ENCODE results near the gene ST8SIA2. TPM values are rescaled to one million over a fixed set of nuclear protein-coding genes. Genes with fewer than 3 reads are reported as not detected.

Gene ST8SIA2
- total RNA-seq, 4 donors from 2014 or later: 0.27 to 0.79 TPM; not detected in 2

DNA sequence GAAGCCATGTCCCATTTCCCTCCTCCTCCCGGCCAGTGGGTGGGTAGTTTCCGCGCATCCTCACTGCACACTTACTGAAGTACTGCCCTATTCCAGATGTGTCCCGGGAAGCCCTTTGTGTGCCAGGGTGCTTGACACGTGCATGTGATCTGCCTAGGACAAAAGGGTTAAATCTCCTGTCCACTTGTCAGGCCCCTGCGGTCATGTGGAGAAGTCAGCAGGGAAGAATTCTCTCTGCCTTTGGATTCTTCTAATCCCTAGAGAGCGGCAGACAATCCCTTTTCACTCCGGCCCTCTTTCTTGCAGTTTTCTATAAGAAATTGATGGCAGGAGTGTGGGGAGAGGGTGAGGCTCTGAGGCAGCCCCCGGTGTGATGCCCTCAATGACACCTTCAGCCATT is 19.8 kb downstream of the ST8SIA2 start:
- in situ Hi-C loops (cut with MboI; ENCODE audit: low pct_ligation_motif_present in 1 of 4, low pct_unique_long_range_greater_than_20kb in 1 of 4, low sequenced_read_pairs in 3 of 4) (no loop called here), intact Hi-C loops (cut with DNase I; ENCODE audit: low total_unique reads) (loop anchor here (5.0 kb wide), 1 partner anchor 606 kb away; no protein-coding TSS in a partner anchor)
- no peak for TF ChIP-seq EP300 (IDR thresholded peaks at IDR 0.05; ENCODE audit: low read depth)
- TF ChIP-seq POLR2AphosphoS5 (IDR thresholded peaks at IDR 0.05): no peak
- TF ChIP-seq POLR2A (IDR thresholded peaks at IDR 0.05): no peak
- TF ChIP-seq, protein P1, sequence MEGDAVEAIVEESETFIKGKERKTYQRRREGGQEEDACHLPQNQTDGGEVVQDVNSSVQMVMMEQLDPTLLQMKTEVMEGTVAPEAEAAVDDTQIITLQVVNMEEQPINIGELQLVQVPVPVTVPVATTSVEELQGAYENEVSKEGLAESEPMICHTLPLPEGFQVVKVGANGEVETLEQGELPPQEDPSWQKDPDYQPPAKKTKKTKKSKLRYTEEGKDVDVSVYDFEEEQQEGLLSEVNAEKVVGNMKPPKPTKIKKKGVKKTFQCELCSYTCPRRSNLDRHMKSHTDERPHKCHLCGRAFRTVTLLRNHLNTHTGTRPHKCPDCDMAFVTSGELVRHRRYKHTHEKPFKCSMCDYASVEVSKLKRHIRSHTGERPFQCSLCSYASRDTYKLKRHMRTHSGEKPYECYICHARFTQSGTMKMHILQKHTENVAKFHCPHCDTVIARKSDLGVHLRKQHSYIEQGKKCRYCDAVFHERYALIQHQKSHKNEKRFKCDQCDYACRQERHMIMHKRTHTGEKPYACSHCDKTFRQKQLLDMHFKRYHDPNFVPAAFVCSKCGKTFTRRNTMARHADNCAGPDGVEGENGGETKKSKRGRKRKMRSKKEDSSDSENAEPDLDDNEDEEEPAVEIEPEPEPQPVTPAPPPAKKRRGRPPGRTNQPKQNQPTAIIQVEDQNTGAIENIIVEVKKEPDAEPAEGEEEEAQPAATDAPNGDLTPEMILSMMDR (IDR thresholded peaks at IDR 0.05): no peak
- H3K9me3 ChIP-seq: no peaks in the 10 kb centered on the region
- H3K4me3 ChIP-seq: no peak overlapping the region
- no peaks in the 10 kb centered on the region for H3K36me3 ChIP-seq
- H3K4me1 ChIP-seq: no peaks in the 10 kb centered on the region
- H3K27ac ChIP-seq: no peak overlapping the region
- 20 to 62% methylated on average over 1 to 9 of the region's 9 CpGs for WGBS, 2 donors (ENCODE audit: low coverage in 1 of 2)
- no peaks in the 10 kb centered on the region for H3K27me3 ChIP-seq
- DNase-seq: no peak

- DNase-seq: no peak
- Histone ChIP-seq H3K27me3 (no peaks in the 10 kb centered on the region), H3K4me3 (no peak overlapping the region), H3K36me3 (no peaks in the 10 kb centered on the region), H3K4me1 (no peaks in the 10 kb centered on the region), H3K9me3 (no peaks in the 10 kb centered on the region), H3K27ac (no peak overlapping the region)
- in situ Hi-C loops (cut with MboI; ENCODE audit: low pct_ligation_motif_present in 1 of 4, low pct_unique_long_range_greater_than_20kb in 1 of 4, low sequenced_read_pairs in 3 of 4): no loop called here
- intact Hi-C loops (cut with DNase I; ENCODE audit: low total_unique reads): no loop called here
- 61 to 74% methylated on average over 8 to 9 of the region's 9 CpGs for WGBS, 2 donors (ENCODE audit: low coverage in 1 of 2)
- TF ChIP-seq POLR2A (IDR thresholded peaks at IDR 0.05) (no peak), EP300 (IDR thresholded peaks at IDR 0.05; ENCODE audit: low read depth) (no peak), POLR2AphosphoS5 (IDR thresholded peaks at IDR 0.05) (no peak)
- TF ChIP-seq, protein P1 (IDR thresholded peaks at IDR 0.05): no peak
Measured at GRCh38 chr15:92415639-92416297, 22.1 kb downstream of the ST8SIA2 start.

DNA sequence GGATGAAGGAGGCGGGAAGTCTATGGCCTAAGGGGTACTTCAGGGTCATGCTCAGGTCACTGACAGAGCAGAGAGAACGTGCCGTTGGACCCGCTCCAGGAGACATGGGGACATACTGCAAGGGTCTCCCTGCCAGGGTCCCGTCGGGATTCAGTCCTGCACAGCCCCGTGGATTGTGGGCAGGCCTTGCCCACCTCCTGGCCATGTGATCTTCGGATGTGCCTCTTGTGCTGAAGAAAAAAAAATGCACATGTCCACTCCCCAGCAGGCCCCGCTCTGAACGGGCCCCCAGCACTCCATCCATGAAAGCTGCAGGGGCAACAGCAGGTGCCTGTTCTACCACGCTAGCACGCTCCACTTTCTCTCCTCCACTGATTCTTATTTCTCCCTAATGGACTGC is 22.9 kb downstream of the ST8SIA2 start:
- no peaks in the 10 kb centered on the region for H3K27me3 ChIP-seq
- H3K36me3 ChIP-seq: no peaks in the 10 kb centered on the region
- no peaks in the 10 kb centered on the region for H3K9me3 ChIP-seq
- intact Hi-C loops (cut with DNase I; ENCODE audit: low total_unique reads) (no loop called here), in situ Hi-C loops (cut with MboI; ENCODE audit: low pct_ligation_motif_present in 1 of 4, low pct_unique_long_range_greater_than_20kb in 1 of 4, low sequenced_read_pairs in 3 of 4) (no loop called here)
- DNase-seq: no peak
- no peak overlapping the region for H3K27ac ChIP-seq
- H3K4me1 ChIP-seq: no peaks in the 10 kb centered on the region
- TF ChIP-seq, protein P1 (IDR thresholded peaks at IDR 0.05): no peak
- no peak for TF ChIP-seq POLR2A (IDR thresholded peaks at IDR 0.05)
- no peak overlapping the region for H3K4me3 ChIP-seq
- 76% methylated on average over 12 of the region's 12 CpGs; no CpG with 5 or more reads in 1 of the 2 donors for WGBS, 2 donors (ENCODE audit: low coverage in 1 of 2)

DNA sequence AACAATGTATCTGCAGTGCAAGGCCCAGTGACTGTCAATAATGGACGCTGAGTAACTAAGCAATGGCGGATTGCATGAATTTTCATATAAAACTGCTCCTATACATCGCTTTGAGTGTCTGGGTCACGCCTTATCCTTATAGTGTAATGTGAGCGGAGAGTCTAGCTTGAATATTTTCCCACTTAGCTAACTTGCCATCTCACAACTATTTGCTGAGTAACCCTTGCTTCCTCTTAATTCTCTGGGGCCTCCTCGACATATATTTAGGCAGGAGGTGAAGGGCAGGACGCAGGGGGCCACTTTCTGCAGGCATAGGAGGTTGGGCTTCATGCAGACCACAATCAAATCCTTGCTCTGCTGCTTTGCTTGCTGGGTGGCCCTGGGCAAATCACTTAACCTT is 24.0 kb downstream of the ST8SIA2 start:
- Histone ChIP-seq H3K27me3 (no peaks in the 10 kb centered on the region), H3K9me3 (no peaks in the 10 kb centered on the region), H3K36me3 (no peaks in the 10 kb centered on the region), H3K27ac (no peak overlapping the region), H3K4me1 (no peaks in the 10 kb centered on the region), H3K4me3 (no peak overlapping the region)
- in situ Hi-C loops (cut with MboI; ENCODE audit: low pct_ligation_motif_present in 1 of 4, low pct_unique_long_range_greater_than_20kb in 1 of 4, low sequenced_read_pairs in 3 of 4): no loop called here
- WGBS, 2 donors (ENCODE audit: low coverage in 1 of 2): 53 to 90% methylated on average over 2 to 7 of the region's 7 CpGs
- DNase-seq: no peak
- intact Hi-C loops (cut with DNase I; ENCODE audit: low total_unique reads): no loop called here
- TF ChIP-seq POLR2AphosphoS5 (IDR thresholded peaks at IDR 0.05) (no peak), EP300 (IDR thresholded peaks at IDR 0.05; ENCODE audit: low read depth) (no peak), POLR2A (IDR thresholded peaks at IDR 0.05) (no peak)
- TF ChIP-seq, protein P1 (IDR thresholded peaks at IDR 0.05): no peak

Measured in transverse colon (tissue), 4 donors.